ENCODE data around the gene C16orf54.
"Not testable (repeated sequence)": the region's sequence is repeated elsewhere in the genome, so short reads cannot be mapped to it uniquely, and the experiment has no call there.

C16orf54 gene

GRCh38 chr16:29745853-29746345 is at the start of gene C16orf54:
C16orf54 (minus strand) TSS chr16:29745990; CDS start chr16:29744951, 1,039 bp downstream.
- in situ Hi-C loops (cut with MboI; ENCODE audit: low sequenced_read_pairs): no loop called here

GRCh38 chr16:29794231-29794710 is 48.5 kb upstream of the C16orf54 start:
- in situ Hi-C loops (cut with MboI; ENCODE audit: low sequenced_read_pairs): no loop called here

GRCh38 chr16:29793153-29793552 is 47.4 kb upstream of the C16orf54 start:
- in situ Hi-C loops (cut with MboI; ENCODE audit: low sequenced_read_pairs): not testable (repeated sequence)

GRCh38 chr16:29791845-29792807 is 46.3 kb upstream of the C16orf54 start:
- in situ Hi-C loops (cut with MboI; ENCODE audit: low sequenced_read_pairs): no loop called here

- in situ Hi-C loops (cut with MboI; ENCODE audit: low sequenced_read_pairs): no loop called here
Observed at GRCh38 chr16:29790949-29791844, 45.4 kb upstream of the C16orf54 start.

GRCh38 chr16:29790183-29790948 is 44.6 kb upstream of the C16orf54 start, which contains the start of gene KIF22:
KIF22 (plus strand) TSS chr16:29790751; CDS start chr16:29790760, 9 bp downstream.
- in situ Hi-C loops (cut with MboI; ENCODE audit: low sequenced_read_pairs): no loop called here

- in situ Hi-C loops (cut with MboI; ENCODE audit: low sequenced_read_pairs): no loop called here
Observed at GRCh38 chr16:29789775-29790182, 44.0 kb upstream of the C16orf54 start.

- in situ Hi-C loops (cut with MboI; ENCODE audit: low sequenced_read_pairs): not testable (repeated sequence)
Observed at GRCh38 chr16:29787155-29787554, 41.4 kb upstream of the C16orf54 start.

- in situ Hi-C loops (cut with MboI; ENCODE audit: low sequenced_read_pairs): no loop called here
Observed at GRCh38 chr16:29784901-29785500, 39.2 kb upstream of the C16orf54 start.

- in situ Hi-C loops (cut with MboI; ENCODE audit: low sequenced_read_pairs): no loop called here
Observed at GRCh38 chr16:29784157-29784556, 38.4 kb upstream of the C16orf54 start.

- in situ Hi-C loops (cut with MboI; ENCODE audit: low sequenced_read_pairs): not testable (repeated sequence)
Observed at GRCh38 chr16:29783094-29783953, 37.5 kb upstream of the C16orf54 start.

- in situ Hi-C loops (cut with MboI; ENCODE audit: low sequenced_read_pairs): no loop called here
Observed at GRCh38 chr16:29779474-29779873, 33.7 kb upstream of the C16orf54 start.

- in situ Hi-C loops (cut with MboI; ENCODE audit: low sequenced_read_pairs): no loop called here
Observed at GRCh38 chr16:29777576-29778350, 32.0 kb upstream of the C16orf54 start, which contains the start of gene ZG16. ZG16 (plus strand) TSS chr16:29778256; CDS start chr16:29779267, 1,011 bp downstream.

- in situ Hi-C loops (cut with MboI; ENCODE audit: low sequenced_read_pairs): no loop called here
Observed at GRCh38 chr16:29775742-29776408, 30.1 kb upstream of the C16orf54 start.

- in situ Hi-C loops (cut with MboI; ENCODE audit: low sequenced_read_pairs): no loop called here
Observed at GRCh38 chr16:29774730-29775129, 28.9 kb upstream of the C16orf54 start.

GRCh38 chr16:29772330-29772729 is 26.5 kb upstream of the C16orf54 start:
- in situ Hi-C loops (cut with MboI; ENCODE audit: low sequenced_read_pairs): not testable (repeated sequence)

- in situ Hi-C loops (cut with MboI; ENCODE audit: low sequenced_read_pairs): no loop called here
Observed at GRCh38 chr16:29770250-29770929, 24.6 kb upstream of the C16orf54 start.

Data from hTERT RPE-1 (cell line).